C4-2B (cell line): ENCODE measurements around the gene NRIP1.

Source experiments
- H3K27ac ChIP-seq: fragments of 450-650 bp; 2 replicates; pipeline ENCODE4 v1.5.1; 2017
- CTCF ChIP-seq: fragments of 450-650 bp; conservative IDR thresholded peaks from 2 replicates; pipeline ENCODE4 v1.5.1; 2017; ENCODE audit warnings: mild to moderate bottlenecking
- ZFX ChIP-seq: fragments of 450-650 bp; IDR thresholded peaks from 2 replicates; pipeline ENCODE4 v1.6.1; 2017

NRIP1 gene

DNA sequence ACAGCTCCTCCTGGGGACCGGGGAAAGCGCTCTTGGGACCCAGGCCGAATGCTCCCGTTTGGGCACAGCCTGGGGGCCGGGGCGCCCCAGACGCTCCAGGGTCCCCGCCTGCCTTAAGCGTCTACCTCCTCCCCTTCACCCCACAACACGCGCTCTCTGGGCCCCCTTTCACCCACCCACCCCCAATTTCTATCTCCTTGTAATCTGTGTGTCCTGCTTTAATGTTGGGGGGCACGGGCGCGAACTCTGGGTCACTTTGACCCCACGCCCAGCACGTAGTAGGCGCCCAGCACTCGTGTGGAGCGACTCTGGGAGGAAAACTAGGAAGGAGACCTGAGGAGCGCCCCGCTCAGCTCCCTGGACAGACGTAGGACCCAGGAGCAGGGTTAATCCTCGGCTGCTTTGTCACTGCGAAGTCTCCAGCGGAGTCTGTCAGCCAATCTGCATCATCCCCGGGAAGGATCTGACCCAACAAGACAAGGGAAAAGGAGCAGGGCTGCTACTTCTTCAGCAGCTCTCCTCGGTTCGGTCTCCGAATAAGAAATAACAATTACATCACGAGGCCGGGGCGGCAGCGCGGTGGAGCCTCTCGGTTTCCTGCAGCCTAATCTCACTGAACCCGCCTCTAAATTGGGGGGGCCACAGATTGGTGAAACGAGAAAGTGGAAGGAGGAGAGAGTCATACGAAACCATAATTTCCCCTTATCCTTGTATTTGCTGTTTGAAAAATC lies 757 bp upstream of the NRIP1 start:
- H3K27ac ChIP-seq = peak overlapping the region; percentile 89
- no peak for TF ChIP-seq CTCF
- TF ChIP-seq ZFX = no peak

- peak overlapping the region; percentile 89 for H3K27ac ChIP-seq
- TF ChIP-seq CTCF (no peak), ZFX (no peak)
These were observed 805 bp downstream of the NRIP1 start for GRCh38 chr21:15063814-15064575.

DNA sequence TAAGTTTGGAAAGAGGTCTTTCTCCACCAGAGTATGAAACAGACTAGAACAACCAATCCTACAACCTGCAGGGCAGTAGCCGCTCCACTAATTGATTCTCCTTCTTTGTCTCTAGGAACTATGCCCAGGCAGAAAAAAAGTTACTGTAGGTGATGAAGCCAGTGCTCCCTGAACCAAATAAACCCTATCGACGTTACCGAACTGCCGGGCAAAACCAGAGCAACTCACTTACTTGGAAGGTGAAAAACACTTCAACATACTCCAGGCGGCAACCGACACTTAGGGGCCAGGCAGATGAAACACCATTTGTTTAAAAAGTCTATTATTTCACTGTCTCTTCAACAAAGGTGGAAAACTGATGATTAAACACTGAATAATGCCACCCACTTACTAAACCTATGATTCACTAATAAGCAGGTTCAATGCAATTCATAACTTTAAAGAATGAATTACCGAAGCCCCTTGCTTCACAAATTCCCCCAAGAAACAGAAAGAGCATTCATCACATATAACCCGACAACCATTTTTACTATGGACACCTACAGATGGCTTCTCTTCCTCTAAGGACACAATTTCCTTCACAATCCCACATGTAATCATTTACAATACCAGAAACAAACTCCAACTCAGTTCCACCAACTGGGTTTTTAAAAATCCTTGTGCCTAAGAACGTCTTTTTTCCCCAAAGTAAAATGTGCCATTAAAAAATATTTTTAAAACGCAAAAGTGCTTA lies 1.6 kb downstream of the NRIP1 start:
- TF ChIP-seq CTCF (no peak), ZFX (no peak)
- H3K27ac ChIP-seq = peak overlapping the region; percentile 89

DNA sequence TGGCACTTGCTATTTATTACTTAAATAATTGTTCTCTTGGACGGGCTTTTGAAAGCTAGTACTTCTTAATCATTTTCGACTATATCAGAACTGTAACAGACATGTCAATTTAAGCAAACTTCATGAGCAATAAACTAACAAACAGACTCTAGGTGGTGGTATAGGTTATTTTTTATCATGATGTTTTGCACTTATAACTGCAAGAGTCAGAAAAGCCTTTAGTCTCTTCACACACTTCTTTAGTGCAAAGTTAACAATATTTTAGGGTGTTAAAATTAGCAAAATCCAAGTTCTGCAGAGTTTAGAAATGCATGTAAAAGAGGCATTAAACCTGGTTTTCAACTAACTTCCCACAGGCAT lies 2.2 kb downstream of the NRIP1 start:
- TF ChIP-seq ZFX (no peak), CTCF (peak; percentile 31)
- H3K27ac ChIP-seq = no peak overlapping the region

DNA sequence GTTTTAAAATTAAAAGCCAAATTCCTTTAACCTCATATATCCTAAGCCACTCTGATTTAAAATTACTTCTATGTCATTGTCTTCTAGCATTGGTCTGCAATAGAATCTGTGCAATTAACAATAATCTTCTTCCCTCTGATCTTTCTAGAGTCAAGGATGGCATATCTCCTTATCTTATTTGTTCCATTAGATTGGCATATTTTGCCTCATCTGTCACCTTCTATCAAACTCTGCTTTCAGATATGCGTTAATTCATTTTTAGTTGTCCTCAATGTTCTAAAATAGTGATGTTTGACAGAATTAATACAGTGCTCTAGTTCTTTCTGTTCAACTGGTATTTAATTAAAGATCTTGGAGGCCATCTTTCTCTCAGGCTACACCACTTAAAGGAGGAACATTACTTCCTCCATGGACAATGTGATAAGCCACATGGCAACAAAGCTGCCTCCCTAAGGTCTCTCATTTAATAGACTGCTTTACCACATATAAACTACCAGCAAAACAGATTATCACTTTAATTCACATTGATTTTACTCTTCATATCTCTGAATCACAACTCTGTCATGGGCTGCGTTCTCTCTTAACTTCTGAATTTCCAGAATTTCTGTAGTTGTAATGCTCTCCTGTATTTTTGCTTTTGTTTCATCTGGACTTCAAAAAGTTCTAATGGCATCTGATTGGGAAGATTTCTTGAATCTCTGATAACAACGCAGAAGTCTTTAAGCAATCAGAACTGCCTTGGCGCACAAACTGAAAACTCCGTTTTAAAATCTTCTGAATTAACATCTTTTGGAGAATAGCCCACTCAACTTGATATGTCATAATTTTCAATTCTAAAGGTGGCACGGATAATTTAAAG lies 2.8 kb downstream of the NRIP1 start:
- TF ChIP-seq ZFX (no peak), CTCF (no peak)
- H3K27ac ChIP-seq = no peak overlapping the region

DNA sequence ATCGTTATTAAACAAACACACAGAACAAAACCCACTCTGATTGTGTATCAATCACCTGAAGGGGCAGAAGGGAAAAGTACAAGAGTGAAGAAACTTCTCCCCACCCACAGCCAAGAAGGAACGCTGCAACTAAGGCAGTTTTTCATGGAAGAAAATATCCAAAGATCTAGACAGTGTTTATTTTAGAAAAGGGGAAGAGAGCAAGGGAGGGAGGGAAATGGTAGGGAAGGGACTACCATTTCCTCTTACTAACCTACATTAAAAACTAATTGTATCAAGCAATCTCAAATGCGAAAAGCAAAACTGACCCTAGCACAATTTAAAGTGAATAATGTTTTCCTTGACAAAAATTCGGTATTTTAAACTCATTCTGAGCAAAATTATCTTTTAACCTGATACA lies 3.5 kb downstream of the NRIP1 start:
- TF ChIP-seq ZFX = no peak
- no peak for TF ChIP-seq CTCF
- H3K27ac ChIP-seq = no peak overlapping the region
